ENCODE results near the gene GAGE10.

GRCh38 chrX:49282647-49283011 is 20.8 kb upstream of the GAGE10 start:
- TF ChIP-seq EZH2 (IDR thresholded peaks at IDR 0.05; ENCODE audit: low read depth, unreplicated experiment) = no peak
- TF ChIP-seq CTCF (conservative IDR thresholded peaks at IDR 0.05; ENCODE audit: low read depth in 2 of 2) = peak; percentile 33 to 54; a peak in 3 of 4 replicates
- TF ChIP-seq JUNB (IDR thresholded peaks at IDR 0.05; ENCODE audit: unreplicated experiment) = no peak

Data from GM23338 (cell line).